ENCODE results near the gene CCDC24. TPM values are rescaled to one million over a fixed set of nuclear protein-coding genes. Genes with fewer than 3 reads are reported as not detected.

CCDC24 gene
- total RNA-seq, 1 donor from 2014 or later = 4.2 TPM

- Histone ChIP-seq H3K27ac (ENCODE audit: low read depth, low read length) (no peak overlapping the region), H3K4me1 (ENCODE audit: insufficient read depth, low read length) (no peaks in the 10 kb centered on the region), H3K79me2 (ENCODE audit: insufficient read depth, low read length) (no peaks in the 10 kb centered on the region), H3K4me2 (ENCODE audit: low read length) (no peak overlapping the region), H3K9ac (ENCODE audit: low read length) (no peak overlapping the region), H3K4me3 (ENCODE audit: insufficient read depth, low read depth, low read length) (no peak overlapping the region), H2AFZ (ENCODE audit: low read depth, low read length) (no peak overlapping the region), H3K36me3 (ENCODE audit: insufficient read depth, low read length) (no peaks in the 10 kb centered on the region), H4K20me1 (ENCODE audit: insufficient read depth, low read length) (peaks cover 20% of the 10 kb centered on the region), H3K9me3 (ENCODE audit: insufficient read depth, low read depth, low read length) (no peaks in the 10 kb centered on the region), H3K27me3 (ENCODE audit: insufficient read depth, low read length) (no peaks in the 10 kb centered on the region)
- no peaks in the 10 kb centered on the region for H3K27me3 Mint-ChIP-seq (ENCODE audit: low read depth, unreplicated experiment)
- H3K9me3 Mint-ChIP-seq (ENCODE audit: unreplicated experiment) = peaks cover 1% of the 10 kb centered on the region
- DNase-seq (ENCODE audit: low read depth) (no peak), FAIRE-seq (no peak)
- H3K36me3 Mint-ChIP-seq (ENCODE audit: low read depth, unreplicated experiment) = peaks cover 39% of the 10 kb centered on the region
- TF ChIP-seq CTCF (IDR thresholded peaks at IDR 0.05; ENCODE audit: insufficient read depth, low read depth, low read length) = no peak
- TF ChIP-seq EZH2 (IDR thresholded peaks at IDR 0.05; ENCODE audit: insufficient read depth, low read length) = no peak
- no peak overlapping the region for H3K27ac Mint-ChIP-seq (ENCODE audit: unreplicated experiment)
- no peaks in the 10 kb centered on the region for H3K4me1 Mint-ChIP-seq (ENCODE audit: low read depth, unreplicated experiment)
- H3K4me3 Mint-ChIP-seq (ENCODE audit: unreplicated experiment) = no peak overlapping the region
Measured at GRCh38 chr1:43963006-43963405, 28.4 kb upstream of the CCDC24 start.

GRCh38 chr1:43963890-43964289 is 27.5 kb upstream of the CCDC24 start:
- H3K27ac Mint-ChIP-seq (ENCODE audit: unreplicated experiment) = no peak overlapping the region

More at GRCh38 chr1:43963890-43964289, 27.5 kb upstream of the CCDC24 start:
- TF ChIP-seq EZH2 (IDR thresholded peaks at IDR 0.05; ENCODE audit: insufficient read depth, low read length) = no peak
- no peak for TF ChIP-seq CTCF (IDR thresholded peaks at IDR 0.05; ENCODE audit: insufficient read depth, low read depth, low read length)
- no peak overlapping the region for H3K27ac ChIP-seq (ENCODE audit: low read depth, low read length)
- no peaks in the 10 kb centered on the region for H3K27me3 Mint-ChIP-seq (ENCODE audit: low read depth, unreplicated experiment)
- no peaks in the 10 kb centered on the region for H3K79me2 ChIP-seq (ENCODE audit: insufficient read depth, low read length)
- H4K20me1 ChIP-seq (ENCODE audit: insufficient read depth, low read length) = peaks cover 20% of the 10 kb centered on the region
- H3K36me3 Mint-ChIP-seq (ENCODE audit: low read depth, unreplicated experiment) = peaks cover 31% of the 10 kb centered on the region
- H3K4me3 ChIP-seq (ENCODE audit: insufficient read depth, low read depth, low read length) = no peak overlapping the region
- no peaks in the 10 kb centered on the region for H3K27me3 ChIP-seq (ENCODE audit: insufficient read depth, low read length)
- H3K9me3 ChIP-seq (ENCODE audit: insufficient read depth, low read depth, low read length) = no peaks in the 10 kb centered on the region
- no peak overlapping the region for H3K4me3 Mint-ChIP-seq (ENCODE audit: unreplicated experiment)
- no peaks in the 10 kb centered on the region for H3K36me3 ChIP-seq (ENCODE audit: insufficient read depth, low read length)
- FAIRE-seq (no peak), DNase-seq (ENCODE audit: low read depth) (no peak)
- no peaks in the 10 kb centered on the region for H3K4me1 ChIP-seq (ENCODE audit: insufficient read depth, low read length)
- H3K9me3 Mint-ChIP-seq (ENCODE audit: unreplicated experiment) = no peaks in the 10 kb centered on the region
- H3K9ac ChIP-seq (ENCODE audit: low read length) = no peak overlapping the region
- H2AFZ ChIP-seq (ENCODE audit: low read depth, low read length) = no peak overlapping the region
- H3K4me2 ChIP-seq (ENCODE audit: low read length) = no peak overlapping the region
- H3K4me1 Mint-ChIP-seq (ENCODE audit: low read depth, unreplicated experiment) = no peaks in the 10 kb centered on the region
